Measurements from ENCODE around the gene ROM1.
"Not testable (repeated sequence)": the region's sequence is repeated elsewhere in the genome, so short reads cannot be mapped to it uniquely, and the experiment has no call there.

Gene ROM1, protein sequence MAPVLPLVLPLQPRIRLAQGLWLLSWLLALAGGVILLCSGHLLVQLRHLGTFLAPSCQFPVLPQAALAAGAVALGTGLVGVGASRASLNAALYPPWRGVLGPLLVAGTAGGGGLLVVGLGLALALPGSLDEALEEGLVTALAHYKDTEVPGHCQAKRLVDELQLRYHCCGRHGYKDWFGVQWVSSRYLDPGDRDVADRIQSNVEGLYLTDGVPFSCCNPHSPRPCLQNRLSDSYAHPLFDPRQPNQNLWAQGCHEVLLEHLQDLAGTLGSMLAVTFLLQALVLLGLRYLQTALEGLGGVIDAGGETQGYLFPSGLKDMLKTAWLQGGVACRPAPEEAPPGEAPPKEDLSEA
- total RNA-seq: 3.6 to 6.1 reads per million in 2 experiments

DNA sequence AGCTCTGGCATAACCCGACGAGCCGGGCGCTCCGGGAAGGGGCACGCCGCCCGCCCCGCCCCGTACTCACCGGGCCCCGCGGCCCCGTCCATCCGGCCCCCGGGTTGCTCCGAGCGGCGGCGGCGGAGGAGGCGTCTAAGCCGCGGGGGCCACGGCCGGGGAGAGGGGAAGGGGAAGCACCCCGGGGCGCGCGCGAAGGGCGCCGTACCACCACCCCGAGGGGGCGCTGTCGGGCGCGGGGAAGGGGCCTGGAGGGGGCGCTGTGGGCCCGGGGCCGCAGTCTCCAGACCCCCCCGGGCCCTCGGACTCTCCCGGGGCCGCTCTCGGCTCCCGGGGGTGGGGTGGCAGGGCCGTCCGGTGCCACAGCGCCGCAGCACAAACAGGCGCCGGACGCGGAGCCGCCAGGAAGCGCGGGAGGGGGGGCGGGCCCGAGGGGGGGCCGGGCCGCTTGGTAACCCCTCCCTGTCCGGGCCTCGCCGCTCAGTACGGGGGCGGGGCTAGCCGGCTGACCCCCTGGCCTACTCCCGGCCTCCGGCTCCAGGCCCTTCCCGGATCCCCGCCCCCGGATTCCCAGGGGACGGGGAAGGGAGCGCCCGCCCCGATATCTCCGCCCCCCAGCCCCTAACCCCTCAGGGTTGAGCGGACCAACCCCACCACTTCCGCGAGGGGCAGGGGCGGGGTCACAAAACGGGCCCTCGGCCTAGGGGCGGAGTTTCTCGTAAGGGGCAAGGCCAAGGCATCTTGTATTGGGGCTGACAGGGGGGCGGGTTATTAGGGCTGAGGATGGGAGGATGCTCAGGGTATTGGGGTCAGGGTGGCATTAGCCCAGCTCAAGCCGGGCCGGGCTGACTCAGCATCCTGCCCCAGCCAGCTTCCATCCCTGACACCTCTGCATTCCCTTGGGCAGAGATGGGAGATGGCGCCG is at the start of gene ROM1, which contains the start of gene EML3:
Gene ROM1, plus strand, starts transcription at position 892 of the 925 bp plus-strand sequence. Its CDS starts 25 bp downstream, at position 917.
Gene EML3, minus strand, starts transcription at position 410 of the 925 bp plus-strand sequence. Its CDS starts 318 bp downstream, at position 92.
- DNase-seq (ENCODE audit: low read depth): peak; percentile 75

DNA sequence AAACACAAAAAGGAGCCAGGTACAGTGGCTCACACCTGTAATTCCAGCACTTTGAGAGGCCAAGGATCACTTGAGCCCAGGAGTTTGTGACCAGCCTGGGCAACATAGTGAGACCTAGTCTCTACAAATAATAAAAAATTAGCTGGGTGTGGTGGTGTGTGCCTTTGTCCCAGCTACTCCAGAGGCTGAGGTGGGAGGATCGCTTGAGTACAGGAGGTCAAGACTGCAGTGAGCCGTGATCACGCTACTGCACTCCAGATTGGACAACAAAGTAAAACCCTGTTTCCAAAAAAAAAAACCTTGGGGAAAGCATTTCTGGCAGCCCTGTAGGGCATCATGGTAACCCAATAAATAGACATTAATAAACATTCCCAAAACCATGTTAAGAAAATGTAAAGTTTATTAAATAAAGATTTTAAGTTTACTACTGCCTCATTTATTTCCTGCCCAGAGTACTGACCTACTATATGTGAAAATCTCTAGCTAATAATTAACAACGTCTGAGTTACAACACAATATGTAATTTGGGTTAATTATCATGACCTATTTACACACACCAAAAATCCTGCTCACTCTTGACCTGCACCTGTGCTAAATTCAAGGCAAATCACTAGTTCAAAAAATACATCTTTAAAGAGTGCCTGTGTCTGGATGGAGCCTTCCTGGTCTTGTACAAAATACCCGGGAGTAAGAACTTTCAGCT is 47.8 kb upstream of the ROM1 start:
- DNase-seq (ENCODE audit: low read depth): no peak

DNA sequence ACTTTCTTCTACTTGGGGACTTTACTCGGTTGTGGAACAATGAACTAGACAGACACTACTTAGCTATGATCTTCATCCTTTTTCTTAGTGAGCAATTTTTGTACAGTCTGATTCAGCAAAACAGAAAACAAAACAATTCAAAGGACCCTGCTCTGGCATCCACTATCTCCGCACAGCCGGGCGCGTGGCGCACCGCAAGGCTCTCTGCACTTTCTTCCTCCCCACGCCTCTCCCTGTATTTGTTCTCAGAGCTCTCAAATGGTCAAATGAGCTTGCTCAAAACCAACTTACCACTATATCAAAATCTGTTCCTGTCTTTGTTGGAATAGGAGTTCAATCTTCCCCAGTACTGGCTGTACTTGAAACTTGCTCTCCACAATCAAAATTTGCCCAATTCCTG is 46.8 kb upstream of the ROM1 start:
- no peak for DNase-seq (ENCODE audit: low read depth)

DNA sequence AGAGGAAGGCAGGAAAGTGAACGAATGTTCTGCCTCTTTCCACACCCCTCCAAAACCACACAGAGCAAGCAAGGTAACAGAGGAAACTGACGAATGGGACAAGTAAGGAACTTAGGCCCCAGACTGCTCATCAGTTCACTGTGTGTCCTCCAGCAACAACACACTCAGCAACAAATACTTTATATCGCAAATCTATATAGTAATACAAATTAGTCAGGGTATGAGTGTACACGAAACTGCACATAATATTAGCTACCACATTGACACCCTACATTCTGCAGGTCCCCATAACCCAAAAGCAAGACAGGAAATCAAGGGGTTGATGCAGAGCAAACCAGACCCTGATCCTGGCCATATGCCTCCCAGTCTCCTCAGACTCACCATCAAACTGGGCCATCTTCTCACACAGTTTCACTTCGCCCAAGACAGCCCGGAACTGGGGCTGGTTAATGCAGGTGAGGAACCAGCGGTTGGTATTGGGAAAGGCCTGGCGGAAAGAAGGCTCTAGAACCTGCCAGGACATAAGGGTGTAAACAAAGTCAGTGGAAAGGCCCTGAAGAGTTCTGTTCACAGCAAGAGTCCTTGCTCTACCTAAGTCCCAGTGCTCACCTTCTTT is 45.9 kb upstream of the ROM1 start:
- DNase-seq (ENCODE audit: low read depth): no peak

DNA sequence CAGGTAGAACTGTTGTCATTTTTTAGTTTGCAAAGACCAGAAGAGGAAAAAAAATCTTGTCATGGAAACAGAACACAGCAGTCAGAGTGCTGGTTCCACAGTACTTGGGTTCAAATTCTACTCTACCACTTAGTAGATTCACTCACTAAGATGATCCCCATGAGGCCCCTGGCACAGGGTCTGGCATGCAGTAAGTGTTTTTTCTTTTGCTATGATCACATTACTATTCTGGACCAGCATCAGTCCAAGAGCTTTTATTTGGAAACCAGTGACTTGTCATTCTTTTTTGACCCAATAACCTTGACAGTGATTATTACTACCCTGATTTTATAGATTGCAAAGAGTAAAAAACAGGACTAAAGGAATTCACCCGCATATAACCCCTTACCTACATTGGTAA is 43.4 kb upstream of the ROM1 start:
- DNase-seq (ENCODE audit: low read depth): no peak

DNA sequence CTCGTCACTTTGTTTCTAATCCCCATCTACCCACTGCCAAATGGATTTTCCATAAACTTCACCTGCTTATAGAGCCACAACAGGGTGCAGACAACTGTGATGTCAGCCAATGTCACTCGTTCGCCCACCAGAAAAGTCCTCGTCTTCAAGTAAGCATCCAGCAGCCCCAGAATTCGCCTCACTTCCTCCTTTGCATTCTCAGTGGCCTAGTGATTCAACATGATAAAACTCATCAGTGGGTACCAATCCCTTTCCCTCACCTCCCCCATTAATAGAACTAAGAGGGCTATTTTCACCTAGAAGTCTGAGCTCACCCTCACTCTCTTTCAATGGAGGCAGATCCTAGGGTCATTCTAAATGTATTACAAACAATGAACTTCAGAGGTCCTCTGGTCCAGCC is 42.2 kb upstream of the ROM1 start:
- not testable (repeated sequence) for DNase-seq (ENCODE audit: low read depth)

DNA sequence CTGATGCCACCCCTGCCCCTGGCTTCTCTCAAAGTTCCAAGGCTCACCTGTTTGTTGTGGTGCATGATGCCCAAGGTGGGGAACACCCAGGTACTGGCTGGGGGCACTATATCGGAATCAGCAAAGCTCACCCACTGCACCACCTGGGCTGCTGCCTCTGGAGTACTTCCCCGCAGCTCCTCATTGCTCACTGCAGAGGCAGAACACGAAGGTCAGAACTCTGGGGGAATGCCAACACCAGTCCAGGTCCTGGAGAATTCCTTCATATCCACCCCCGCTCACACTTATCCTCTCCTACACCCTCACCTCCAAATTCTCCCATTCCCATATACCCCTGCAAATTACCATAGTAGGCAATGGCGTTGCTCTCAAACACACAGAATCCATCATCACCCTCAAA is 41.6 kb upstream of the ROM1 start:
- DNase-seq (ENCODE audit: low read depth): not testable (repeated sequence)

DNA sequence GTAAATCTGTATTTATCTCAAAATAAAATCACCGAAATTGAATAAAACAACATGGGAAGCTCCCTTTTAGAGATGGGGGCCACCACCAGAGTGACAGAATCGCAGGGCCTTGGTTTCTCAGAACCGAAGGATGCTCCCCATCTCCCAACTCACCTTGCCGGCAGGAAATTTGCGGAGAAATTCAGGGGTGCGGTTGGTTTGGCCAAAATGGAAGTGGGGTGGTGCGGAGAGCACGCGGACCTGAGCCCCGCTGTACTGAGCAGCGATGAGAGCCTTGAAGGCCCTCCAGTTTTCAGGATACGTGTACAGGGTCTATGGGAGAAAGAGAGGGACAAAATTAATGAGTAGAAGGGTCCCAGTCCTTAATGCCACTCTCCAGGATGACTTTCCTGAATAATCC is 40.6 kb upstream of the ROM1 start:
- DNase-seq (ENCODE audit: low read depth): no peak

DNA sequence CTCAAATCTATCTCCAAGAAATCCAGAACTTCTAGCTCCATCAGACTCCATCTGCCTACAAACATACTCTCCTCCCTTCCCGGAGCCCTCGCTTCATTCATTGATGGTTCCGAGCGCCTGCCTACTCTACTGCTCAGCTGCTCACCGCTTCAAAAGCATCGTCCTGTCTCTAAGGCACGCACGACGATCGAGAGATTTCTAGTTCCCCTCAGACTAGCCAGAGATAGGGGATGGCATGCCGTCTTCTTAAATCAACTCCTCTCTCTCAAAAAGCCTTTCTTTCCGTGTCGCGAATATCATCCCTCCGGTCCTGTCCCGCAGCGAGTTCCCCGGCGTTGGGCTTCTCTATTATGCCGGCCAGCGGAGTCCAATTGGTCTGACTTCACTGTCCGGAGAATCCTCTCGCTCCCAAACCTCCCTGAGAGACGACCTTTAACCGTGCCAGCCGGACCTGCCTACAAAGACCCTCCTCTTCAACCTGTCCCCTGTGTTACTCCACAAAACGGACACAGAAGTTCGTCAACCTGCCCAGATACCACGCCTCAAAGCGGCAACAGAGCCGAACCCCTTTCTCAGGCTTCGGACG is 40.0 kb upstream of the ROM1 start:
- DNase-seq (ENCODE audit: low read depth): no peak

DNA sequence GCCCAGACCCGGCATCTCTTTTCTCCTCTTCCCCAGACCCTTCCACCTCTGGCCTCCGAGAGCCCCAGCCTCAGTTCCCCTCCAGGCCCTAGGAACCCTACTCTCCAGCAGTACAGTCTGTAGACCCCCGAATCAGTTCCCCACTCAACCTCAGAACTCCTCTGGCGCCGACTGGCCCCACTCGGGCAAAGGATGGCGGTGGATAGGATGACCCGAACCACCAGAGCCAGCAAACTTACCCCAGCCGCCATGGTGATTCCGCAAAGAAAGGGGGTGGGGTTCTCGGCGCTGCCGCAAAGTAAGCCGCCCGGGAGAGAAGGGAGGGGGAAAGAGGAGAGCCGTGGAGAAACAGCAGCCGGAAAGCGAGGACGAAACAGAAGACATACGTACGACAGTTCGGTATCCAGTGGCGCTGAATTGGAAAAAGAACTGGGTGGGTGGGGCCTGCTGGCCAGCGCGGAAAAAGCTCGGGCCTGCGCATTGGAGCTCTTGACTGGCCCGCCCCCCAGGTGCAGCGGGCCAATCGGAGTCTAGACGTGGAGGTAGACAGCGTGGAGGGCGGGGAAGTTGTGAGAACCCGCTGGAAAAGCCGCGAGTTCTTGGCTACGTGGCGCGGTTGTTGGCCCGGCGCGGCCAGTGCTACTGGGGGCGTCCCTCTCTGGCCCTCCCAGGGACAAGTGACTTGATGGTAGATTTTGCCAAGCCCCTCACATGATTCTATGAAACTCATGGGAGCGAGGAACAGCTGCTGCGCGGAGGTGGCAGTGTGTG is 39.3 kb upstream of the ROM1 start, which contains the start of gene EEF1G:
Gene EEF1G, minus strand, starts transcription at position 300 of the 771 bp plus-strand sequence. Its CDS starts 49 bp downstream, at position 251.
- peak; percentile 98 for DNase-seq (ENCODE audit: low read depth)

DNA sequence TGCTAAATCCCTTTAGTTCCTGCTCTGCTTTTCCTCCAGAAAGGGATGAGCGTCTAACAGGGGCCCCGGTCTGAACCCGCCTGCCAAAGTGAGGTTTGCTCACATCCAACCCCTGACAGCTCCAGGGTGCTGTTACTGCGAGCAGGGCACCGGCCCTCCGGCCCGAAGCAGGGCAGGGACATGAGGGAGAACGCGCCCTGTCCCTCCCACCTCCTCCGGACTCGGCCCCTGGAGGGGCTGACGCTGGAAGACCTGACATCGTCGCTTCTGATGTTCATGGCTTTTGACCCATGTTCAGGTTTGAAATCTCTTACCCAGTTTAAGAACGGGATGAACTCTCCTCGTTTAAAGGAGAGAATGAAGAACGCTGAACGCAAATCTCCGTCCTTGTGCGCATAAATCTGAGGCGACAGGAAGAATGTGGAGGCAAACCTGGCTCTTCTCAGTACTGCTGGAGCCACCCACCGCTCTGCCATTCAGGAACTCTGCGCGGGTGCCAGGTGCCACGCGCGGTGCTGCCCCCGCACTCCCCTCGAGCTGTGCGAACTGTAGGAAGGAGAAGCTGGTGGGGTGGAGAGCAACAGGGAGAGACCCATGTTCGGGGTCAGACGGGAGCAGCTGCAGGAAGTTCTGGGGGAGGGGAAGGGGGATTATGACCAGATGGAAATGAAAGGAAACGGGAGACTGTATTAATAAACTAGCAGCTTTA is 38.5 kb upstream of the ROM1 start:
- no peak for DNase-seq (ENCODE audit: low read depth)

DNA sequence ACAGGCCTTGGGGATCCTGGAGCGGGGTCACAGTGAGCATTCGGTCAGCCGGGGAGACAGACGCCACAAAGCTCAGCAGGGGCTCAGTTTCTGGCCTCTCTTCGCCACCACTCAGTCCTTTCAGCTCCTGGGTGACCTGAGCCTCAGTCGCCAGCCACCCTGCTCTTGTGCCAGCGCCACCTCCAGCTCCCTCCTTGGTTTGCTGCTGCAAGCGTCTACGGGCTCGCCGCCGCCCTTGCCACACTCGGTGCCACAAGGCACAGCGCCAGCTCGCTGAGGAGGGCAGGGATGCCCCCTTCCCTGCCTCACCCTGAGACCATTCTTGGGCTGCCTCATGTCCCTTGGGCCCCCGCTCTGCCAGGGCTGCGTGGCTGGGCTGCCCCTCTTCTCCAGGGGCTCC is 37.9 kb upstream of the ROM1 start:
- no peak for DNase-seq (ENCODE audit: low read depth)

DNA sequence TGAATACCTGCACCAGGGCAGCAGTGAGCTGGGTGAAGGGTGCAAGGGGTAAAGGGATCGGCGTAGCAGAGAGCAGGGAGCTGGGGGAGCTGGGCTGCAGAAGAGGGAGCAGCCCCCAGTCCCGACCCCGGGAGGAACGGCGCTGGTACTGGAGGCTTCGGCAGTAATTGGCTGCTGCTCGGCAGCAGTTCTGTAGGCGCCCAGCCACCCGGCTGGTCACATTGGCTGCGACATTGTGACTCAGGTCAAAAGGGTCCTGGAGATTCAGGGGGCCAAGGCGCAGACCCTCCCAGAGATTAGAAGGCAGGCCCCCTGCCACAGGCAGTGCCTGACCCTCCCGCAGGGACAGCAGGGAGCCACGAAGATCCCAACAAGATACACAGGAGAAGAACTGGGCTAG is 37.2 kb upstream of the ROM1 start:
- DNase-seq (ENCODE audit: low read depth): no peak

DNA sequence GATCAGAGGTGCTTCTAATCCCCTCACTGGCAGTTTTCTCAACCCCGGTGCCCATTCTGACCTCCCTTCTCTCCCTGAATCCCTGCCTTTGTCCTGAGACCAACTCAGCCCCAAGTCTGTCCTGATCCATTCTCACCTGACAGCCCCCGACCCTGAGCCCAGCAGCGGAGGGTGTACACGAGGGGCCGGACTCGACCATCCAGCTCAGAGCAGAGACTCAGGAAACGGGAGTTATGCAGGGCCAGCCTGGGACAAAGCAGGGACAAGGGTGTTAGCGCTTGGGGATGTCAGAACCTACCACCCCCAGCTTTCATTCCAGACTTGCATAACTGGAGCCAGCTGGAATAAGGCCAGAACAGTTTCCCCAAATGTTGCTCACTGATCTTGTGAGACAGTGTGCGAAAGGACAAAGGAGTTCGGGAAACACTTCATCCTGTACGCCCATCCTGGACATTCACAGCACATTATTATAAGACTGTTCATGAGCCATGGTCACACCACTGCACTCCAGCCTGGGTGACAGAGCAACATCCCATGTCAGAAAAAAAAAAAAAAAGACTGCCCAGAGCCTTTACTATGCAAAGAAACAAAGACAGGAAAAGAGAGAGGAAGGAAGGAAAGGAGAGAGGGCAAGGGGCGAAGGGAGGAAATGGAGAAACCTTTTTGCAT is 35.9 kb upstream of the ROM1 start:
- DNase-seq (ENCODE audit: low read depth): no peak

DNA sequence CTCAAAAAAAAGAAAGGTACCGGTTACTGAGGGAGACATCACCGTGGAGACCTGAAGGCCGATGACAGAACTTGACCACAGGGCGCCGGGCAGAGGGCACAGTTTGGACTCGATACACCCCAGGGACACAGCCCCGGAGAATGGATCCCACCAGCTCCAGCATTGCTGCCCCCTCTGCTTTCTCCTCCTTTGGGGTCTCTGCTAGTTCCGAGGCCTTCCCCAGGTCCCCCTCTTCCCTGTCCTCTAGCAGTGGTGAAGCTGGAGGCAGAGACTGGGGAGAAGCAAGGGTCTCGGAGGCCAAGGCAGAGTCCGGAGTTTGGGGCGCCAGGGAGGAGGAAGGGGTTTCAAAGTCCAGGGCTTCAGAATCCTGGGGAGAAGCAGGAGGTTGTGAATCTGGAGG is 34.5 kb upstream of the ROM1 start:
- DNase-seq (ENCODE audit: low read depth): no peak

DNA sequence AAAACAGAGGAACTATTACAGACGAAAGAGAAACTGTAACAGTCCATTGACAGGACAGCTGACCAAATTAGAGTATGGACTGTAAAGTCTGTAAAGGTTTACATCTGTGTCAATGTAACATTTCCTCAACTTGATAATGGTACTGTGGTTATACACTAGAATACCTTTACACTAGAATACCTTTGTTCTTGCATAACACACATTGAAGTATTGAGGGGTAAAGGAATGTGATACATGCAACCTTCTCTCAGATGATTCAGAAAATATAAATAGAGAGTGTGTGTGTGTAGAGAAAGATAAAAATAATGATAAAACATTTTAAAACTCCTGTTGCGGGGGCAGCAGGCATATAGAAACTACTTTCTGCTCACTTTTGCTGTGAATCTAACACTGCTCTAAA is 33.8 kb upstream of the ROM1 start:
- no peak for DNase-seq (ENCODE audit: low read depth)

DNA sequence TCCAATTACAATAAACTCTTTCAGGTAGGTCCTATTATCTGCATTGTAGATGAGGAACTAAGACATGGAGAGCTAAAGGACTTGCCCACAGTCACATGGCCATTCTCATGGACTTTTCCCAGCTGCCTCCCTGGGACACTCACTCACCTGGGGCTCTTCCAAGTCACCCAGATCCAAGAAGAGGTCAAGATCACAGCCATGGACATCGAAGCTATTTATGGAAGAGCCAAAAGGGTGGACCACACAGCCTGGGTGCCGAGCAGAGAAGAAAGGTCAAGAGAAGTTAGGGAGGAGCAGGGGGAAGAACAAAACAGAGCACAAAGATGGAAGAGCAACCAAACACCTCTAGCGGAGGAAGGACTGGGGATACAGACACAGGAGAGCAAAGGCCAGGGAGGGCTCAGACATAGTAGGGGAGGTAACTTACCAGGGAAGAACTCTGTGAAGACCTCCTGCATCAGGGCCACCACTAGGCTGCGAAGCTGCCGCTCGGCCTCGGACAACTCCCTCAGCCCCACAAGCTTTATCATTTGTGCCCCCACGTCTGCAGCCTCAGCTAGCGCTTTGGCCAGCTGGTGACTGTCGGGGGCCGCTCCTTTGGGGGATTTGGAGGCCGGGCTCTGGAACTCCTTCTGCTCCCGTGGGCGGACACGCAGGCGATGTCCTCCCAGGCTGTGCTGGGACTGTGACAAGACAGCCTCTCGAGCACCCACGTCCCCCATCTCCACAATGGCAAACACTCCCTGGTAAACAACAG is 31.9 kb upstream of the ROM1 start:
- DNase-seq (ENCODE audit: low read depth): no peak

DNA sequence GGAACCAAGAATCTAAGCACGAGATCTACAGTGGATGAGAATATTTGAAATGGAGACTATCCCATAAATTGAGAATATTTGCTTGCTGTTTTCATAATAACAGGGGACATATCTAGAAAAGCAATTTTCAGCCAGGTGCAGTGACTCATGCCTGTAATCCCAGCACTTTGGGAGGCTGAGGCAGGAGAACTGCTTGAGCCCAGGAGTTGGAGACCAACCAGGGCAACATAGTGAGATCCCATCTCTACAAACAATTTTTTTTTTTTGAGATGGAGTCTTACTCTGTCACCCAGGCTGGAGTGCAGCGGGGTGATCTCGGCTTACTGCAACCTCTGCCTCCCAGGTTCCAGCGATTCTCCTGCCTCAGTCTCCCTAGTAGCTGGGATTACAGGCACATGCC is 31.3 kb upstream of the ROM1 start:
- not testable (repeated sequence) for DNase-seq (ENCODE audit: low read depth)

All from T follicular helper cell (primary cell).